SJSA1 (cell line): Measurements from ENCODE around the gene RNF130. TPM values are rescaled to one million over a fixed set of nuclear protein-coding genes. Genes with fewer than 3 reads are reported as not detected.
"Not testable (repeated sequence)": the region's sequence is repeated elsewhere in the genome, so short reads cannot be mapped to it uniquely, and the experiment has no call there.

Experiments used
- DNase-seq, 2 experiments: peaks; one replicate each; pipeline ENCODE4 v3.0.0-alpha.2; 2015 to 2020; ENCODE audit warnings: low spot score in 2 of 2, low read depth in 1 of 2
- H3K27ac ChIP-seq: fragments of 250-450 bp; sonication (Bioruptor Pico); 2 replicates; pipeline ENCODE4 v1.5.1; 2020; ENCODE audit warnings: mild to moderate bottlenecking, moderate library complexity
- H3K27me3 ChIP-seq: fragments of 250-450 bp; sonication (Bioruptor Pico); replicated peaks from 2 replicates; pipeline ENCODE4 v1.5.1; 2020; ENCODE audit warnings: mild to moderate bottlenecking, moderate library complexity
- H3K36me3 ChIP-seq: fragments of 250-450 bp; sonication (Bioruptor Pico); 2 replicates; pipeline ENCODE4 v1.5.1; 2020; ENCODE audit warnings: mild to moderate bottlenecking
- H3K4me1 ChIP-seq: fragments of 250-450 bp; sonication (Bioruptor Pico); replicated peaks from 2 replicates; pipeline ENCODE4 v1.6.1; 2021; ENCODE audit warnings: mild to moderate bottlenecking
- H3K4me3 ChIP-seq: fragments of 250-450 bp; sonication (Bioruptor Pico); 2 replicates; pipeline ENCODE4 v1.5.1; 2020; ENCODE audit warnings: mild to moderate bottlenecking
- H3K9me3 ChIP-seq: fragments of 250-450 bp; sonication (Bioruptor Pico); replicated peaks from 2 replicates; pipeline ENCODE4 v1.5.1; 2020; ENCODE audit warnings: mild to moderate bottlenecking
- total RNA-seq: library from RNA; depleted of rRNA; stranded (reverse); fragments of >200 nt; shearing (Covaris generic); gene quantifications from 2 replicates; pipeline ENCODE4 v1.2.3, GENCODE V29; 2014

Gene RNF130
- total RNA-seq, 1 experiment from 2014 or later: 0.61 TPM

- not testable (repeated sequence) for H3K27me3 ChIP-seq, H3K27ac ChIP-seq, H3K4me1 ChIP-seq, H3K9me3 ChIP-seq, H3K4me3 ChIP-seq, H3K36me3 ChIP-seq, DNase-seq
Measured at GRCh38 chr5:179992855-179993254, 78.7 kb downstream of the RNF130 start.

DNA sequence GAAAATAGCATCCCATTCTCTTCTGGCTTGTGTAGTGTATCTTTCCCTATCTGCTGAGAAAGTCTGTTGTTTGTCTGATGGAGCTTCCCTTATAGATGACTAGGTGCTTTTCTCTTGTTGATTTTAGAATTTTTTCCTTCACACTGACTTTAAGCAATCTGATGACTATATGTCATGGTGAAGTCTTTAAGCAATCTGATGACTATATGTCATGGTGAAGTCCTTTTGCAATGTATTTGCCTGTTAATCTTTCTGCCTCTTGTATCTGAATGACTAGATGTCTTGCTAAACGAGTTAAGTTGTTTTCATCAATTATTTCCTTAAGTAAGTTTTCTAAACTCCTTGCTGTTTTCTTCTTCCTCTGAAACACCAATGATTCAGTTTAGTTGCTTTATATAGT lies 80.5 kb downstream of the RNF130 start:
- H3K27me3 ChIP-seq: no peaks in the 10 kb centered on the region
- H3K27ac ChIP-seq: no peak overlapping the region
- DNase-seq: no peak
- H3K36me3 ChIP-seq: no peaks in the 10 kb centered on the region
- H3K4me3 ChIP-seq: no peak overlapping the region
- no peaks in the 10 kb centered on the region for H3K9me3 ChIP-seq
- H3K4me1 ChIP-seq: no peaks in the 10 kb centered on the region

GRCh38 chr5:179990525-179990924 lies 81.0 kb downstream of the RNF130 start:
- not testable (repeated sequence) for H3K9me3 ChIP-seq, H3K27ac ChIP-seq, H3K36me3 ChIP-seq, DNase-seq, H3K4me1 ChIP-seq, H3K27me3 ChIP-seq, H3K4me3 ChIP-seq

DNA sequence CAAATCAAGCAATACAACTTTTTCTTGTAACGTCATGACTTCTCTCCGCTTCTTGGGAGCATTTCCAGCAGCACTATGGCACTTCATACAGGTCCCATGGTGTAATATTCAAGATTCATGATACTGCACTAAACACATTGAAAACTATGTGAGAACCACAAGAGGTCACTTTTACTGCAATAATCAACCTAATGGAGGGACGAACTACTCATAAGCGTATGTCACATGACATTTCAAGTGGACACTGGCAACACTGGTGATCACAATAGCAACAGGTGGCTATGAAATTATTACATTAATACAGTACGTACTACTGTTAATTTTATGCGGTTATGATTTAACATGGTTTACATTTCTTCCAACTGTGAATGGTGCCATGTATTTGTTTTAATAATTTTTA lies 85.2 kb downstream of the RNF130 start:
- Histone ChIP-seq H3K27ac (no peak overlapping the region), H3K4me3 (no peak overlapping the region), H3K9me3 (no peaks in the 10 kb centered on the region), H3K4me1 (no peaks in the 10 kb centered on the region), H3K27me3 (no peaks in the 10 kb centered on the region), H3K36me3 (no peaks in the 10 kb centered on the region)
- DNase-seq: no peak

- no peak for DNase-seq
- Histone ChIP-seq H3K27me3 (no peaks in the 10 kb centered on the region), H3K36me3 (no peaks in the 10 kb centered on the region), H3K4me1 (no peaks in the 10 kb centered on the region), H3K27ac (no peak overlapping the region), H3K9me3 (no peaks in the 10 kb centered on the region), H3K4me3 (no peak overlapping the region)
Measured at GRCh38 chr5:179981636-179982035, 89.9 kb downstream of the RNF130 start.

DNA sequence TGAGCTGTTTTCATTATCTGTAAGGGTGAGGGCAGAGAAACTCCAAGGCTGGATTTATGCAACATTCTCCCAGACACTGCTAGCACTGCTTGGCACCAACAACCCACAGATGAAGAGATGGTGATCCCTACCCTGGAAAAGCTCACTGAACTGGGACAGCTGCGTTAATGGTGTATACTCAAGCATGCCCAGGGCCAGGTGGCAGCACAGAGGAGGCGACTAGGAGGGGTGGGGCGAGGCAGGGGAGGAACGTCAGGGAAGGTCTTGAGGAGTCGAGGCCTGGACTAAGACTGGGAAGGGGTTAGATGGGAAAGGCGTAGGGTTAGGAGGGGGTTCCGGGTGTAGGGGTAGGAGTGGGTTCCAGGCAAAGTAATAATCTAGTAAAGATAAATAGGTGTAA lies 90.8 kb downstream of the RNF130 start:
- Histone ChIP-seq H3K4me3 (no peak overlapping the region), H3K36me3 (no peaks in the 10 kb centered on the region), H3K27me3 (no peaks in the 10 kb centered on the region), H3K27ac (no peak overlapping the region), H3K4me1 (no peaks in the 10 kb centered on the region), H3K9me3 (no peaks in the 10 kb centered on the region)
- DNase-seq: no peak

DNA sequence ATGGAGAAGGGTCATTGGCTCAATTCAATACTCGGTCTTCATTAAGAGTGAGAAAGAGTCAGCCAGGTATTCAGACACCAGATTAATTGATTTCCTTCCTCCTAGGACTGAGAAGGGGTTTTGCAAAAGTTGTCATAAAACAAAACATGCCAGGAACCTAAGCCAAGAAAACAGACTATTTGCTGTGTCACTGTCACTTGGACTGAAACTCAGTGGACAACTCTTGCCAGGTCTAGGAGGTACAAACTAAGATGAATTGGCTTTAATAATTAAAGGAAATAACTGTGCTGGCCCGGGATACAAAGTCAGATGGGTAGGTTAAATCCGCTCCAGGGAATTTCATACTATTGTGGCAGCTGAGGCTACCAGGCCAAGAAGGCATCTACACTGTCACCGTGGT lies 92.8 kb downstream of the RNF130 start:
- Histone ChIP-seq H3K9me3 (no peaks in the 10 kb centered on the region), H3K4me3 (no peak overlapping the region), H3K4me1 (no peaks in the 10 kb centered on the region), H3K36me3 (no peaks in the 10 kb centered on the region), H3K27me3 (no peaks in the 10 kb centered on the region), H3K27ac (no peak overlapping the region)
- DNase-seq: no peak

DNA sequence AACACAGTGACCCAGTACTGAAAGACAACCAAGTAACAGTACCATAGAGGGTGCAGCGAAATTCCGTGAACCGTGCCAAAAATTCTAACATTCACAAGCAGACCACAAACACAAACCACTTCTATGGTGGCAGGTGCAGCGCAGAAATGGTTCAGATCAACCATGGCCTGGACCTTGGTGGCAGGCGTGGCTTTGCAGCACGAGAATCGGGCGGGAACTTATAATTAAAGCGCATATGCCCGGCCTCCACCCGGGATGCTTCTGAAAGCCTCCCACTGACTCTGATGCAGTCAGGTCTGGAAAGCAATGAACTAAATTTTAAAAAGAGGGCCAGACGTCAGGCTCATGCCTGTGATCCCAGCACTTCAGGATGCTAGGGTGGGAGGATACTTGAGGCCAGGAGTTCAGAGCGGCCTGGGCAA lies 95.8 kb downstream of the RNF130 start:
- no peaks in the 10 kb centered on the region for H3K27me3 ChIP-seq
- no peak for DNase-seq
- H3K4me3 ChIP-seq: no peak overlapping the region
- no peaks in the 10 kb centered on the region for H3K36me3 ChIP-seq
- no peaks in the 10 kb centered on the region for H3K9me3 ChIP-seq
- H3K4me1 ChIP-seq: no peaks in the 10 kb centered on the region
- H3K27ac ChIP-seq: no peak overlapping the region

DNA sequence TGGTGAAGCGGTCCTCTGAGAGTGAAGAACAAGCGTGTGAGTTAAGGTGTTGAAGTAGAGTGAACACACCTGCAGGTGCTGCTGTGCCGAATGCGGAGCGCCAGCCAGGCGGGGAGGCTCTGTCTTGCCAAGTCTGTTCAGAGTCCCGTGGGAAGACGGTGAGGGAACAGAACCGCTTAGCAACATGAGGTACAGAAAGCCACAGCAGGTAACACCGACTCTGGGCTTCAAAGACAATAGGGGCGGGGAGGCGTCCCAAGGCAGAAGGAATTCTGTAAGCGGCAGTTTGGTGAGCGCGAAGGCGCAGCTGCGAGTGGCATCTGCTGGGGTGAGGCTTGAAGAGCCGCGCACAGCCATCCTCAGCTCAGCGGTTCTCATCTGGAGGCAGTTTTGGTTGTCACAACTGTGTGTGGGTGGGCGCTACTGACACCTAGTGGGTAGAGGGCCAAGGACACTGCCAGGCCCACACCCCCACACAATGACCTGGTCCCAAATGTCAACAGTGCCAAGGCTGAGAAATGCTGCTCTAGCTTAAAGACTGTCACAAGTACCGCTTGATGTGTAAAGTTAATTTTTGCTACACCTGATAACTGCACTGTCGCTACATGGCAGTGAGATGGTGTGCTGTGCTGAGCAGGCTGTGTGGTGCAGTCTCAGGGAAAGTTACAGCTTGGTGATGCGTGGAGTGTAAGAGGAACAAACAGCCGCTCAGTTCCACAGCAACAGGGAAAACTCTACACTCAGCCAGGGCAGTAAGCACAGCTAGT lies 96.4 kb downstream of the RNF130 start:
- no peaks in the 10 kb centered on the region for H3K27me3 ChIP-seq
- peak; percentile 18 to 64 for DNase-seq
- H3K9me3 ChIP-seq: no peaks in the 10 kb centered on the region
- H3K36me3 ChIP-seq: no peaks in the 10 kb centered on the region
- H3K4me1 ChIP-seq: no peaks in the 10 kb centered on the region
- no peak overlapping the region for H3K4me3 ChIP-seq
- H3K27ac ChIP-seq: no peak overlapping the region

GRCh38 chr5:179974246-179974945 lies 97.2 kb downstream of the RNF130 start:
- Histone ChIP-seq H3K4me1 (no peaks in the 10 kb centered on the region), H3K27me3 (no peaks in the 10 kb centered on the region), H3K9me3 (no peaks in the 10 kb centered on the region), H3K36me3 (no peaks in the 10 kb centered on the region), H3K27ac (no peak overlapping the region), H3K4me3 (no peak overlapping the region)
- DNase-seq: no peak

DNA sequence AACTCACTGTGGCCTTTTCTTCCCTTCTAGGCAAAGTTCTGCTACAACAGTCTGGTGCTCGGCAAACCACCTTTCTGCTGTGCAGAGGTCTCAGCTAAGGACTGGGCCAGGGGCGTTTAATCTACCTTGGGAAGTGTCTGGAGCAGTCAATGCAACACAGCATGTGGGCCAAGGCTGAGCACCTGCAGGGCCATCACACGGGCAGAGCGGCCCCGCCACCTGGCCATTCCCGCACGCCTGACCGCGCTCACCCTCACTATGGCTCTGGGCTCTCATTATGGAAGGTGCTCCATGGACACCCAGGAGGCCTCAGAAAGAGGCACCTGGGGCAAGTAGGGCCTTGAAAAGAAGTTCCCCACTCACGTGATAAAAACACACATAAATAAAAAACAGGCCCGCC lies 98.2 kb downstream of the RNF130 start:
- Histone ChIP-seq H3K4me1 (no peaks in the 10 kb centered on the region), H3K36me3 (no peaks in the 10 kb centered on the region), H3K27me3 (no peaks in the 10 kb centered on the region), H3K4me3 (no peak overlapping the region), H3K9me3 (no peaks in the 10 kb centered on the region), H3K27ac (no peak overlapping the region)
- no peak for DNase-seq

GRCh38 chr5:179969110-179969509 lies 102.4 kb downstream of the RNF130 start:
- Histone ChIP-seq H3K27me3 (no peaks in the 10 kb centered on the region), H3K27ac (no peak overlapping the region), H3K4me3 (no peak overlapping the region), H3K4me1 (no peaks in the 10 kb centered on the region), H3K36me3 (no peaks in the 10 kb centered on the region), H3K9me3 (no peaks in the 10 kb centered on the region)
- no peak for DNase-seq

DNA sequence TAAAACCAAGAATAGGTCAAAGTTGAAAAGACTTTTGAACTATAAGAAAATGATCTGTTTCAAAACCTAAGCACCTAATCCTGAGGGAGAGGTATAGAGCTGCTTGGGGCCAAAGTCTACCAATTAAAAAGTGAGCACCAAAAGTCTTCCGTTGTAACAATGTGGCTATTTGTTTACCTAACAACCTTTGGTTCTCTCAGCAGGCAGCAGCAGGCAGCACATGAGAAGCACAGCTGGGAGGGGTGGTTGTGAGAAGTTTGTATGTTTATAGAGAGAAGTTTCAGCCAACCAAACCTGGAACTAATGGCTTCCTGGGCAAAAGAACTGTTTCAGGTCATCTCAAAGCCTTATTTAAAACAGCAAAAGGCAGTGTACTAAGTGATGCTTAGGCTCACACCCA lies 104.1 kb downstream of the RNF130 start:
- Histone ChIP-seq H3K4me1 (no peaks in the 10 kb centered on the region), H3K27me3 (no peaks in the 10 kb centered on the region), H3K4me3 (no peak overlapping the region), H3K9me3 (no peaks in the 10 kb centered on the region), H3K36me3 (no peaks in the 10 kb centered on the region), H3K27ac (no peak overlapping the region)
- no peak for DNase-seq

DNA sequence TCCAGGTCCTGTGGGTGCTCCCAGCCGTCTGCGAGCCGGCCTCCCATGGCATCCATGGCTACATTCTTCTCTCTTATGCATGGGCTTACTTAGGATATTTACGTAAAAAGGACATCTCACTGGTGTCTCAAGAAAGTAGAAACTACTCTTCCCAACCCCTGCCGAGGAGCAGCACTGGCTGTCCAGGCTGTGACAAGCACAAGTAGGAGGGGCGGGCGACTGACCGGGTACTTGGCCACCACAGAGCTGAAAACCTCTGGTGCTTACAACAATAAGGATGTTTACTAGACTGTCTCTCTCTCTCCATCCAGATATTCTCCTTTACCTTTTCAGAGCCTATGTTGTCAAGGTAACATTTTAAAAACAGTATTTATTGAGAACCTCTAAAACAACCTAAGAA lies 107.5 kb downstream of the RNF130 start:
- no peaks in the 10 kb centered on the region for H3K36me3 ChIP-seq
- no peaks in the 10 kb centered on the region for H3K9me3 ChIP-seq
- no peak overlapping the region for H3K4me3 ChIP-seq
- DNase-seq: no peak
- H3K27me3 ChIP-seq: no peaks in the 10 kb centered on the region
- no peak overlapping the region for H3K27ac ChIP-seq
- H3K4me1 ChIP-seq: no peaks in the 10 kb centered on the region
